ENCODE results near the gene XIST.

- TF ChIP-seq CTCF (IDR thresholded peaks at IDR 0.05; ENCODE audit: borderline replicate concordance, extremely low read depth, low read length, poor library complexity, severe bottlenecking) (no peak), EZH2 (IDR thresholded peaks at IDR 0.05; ENCODE audit: borderline replicate concordance, low read depth, low read length, severe bottlenecking) (no peak)
Measured at GRCh38 chrX:73852467-73852866, at the start of gene XIST.
